ENCODE results near the gene KLHL3. TPM values are rescaled to one million over a fixed set of nuclear protein-coding genes. Genes with fewer than 3 reads are reported as not detected.

KLHL3 gene
- total RNA-seq, 1 donor from 2014 or later, result 8.9 TPM

DNA sequence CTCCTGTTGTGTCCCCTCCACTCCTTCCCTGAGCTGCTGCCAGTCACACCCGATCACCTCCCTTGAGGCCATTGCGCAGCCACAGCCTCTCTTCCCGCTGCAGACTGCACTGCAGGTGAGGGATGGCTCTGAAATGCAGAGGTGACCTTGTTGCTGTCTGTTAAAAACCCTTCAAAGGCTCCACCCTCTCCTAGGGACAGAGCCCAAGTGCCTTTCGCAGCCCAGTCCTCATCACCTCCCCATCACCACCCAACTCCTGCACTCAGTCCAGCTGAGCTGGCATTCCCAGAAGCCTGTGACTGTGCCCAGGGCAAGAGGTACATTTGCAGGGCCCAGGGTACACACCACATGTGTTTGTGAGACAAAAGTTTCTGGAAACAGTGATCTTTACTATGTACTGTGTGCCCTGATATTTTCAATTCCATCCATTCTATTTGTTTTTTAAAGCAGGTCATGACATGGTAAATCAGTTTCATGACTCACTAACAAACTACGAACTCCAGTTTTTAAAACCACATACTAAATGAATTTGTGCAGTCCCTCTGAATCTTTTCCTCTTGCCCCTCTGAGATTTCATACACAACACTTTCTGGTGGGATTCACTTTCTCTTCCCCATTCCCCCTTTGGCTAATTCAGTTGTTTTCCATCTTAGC lies 163.7 kb downstream of the KLHL3 start:
- H3K9me3 Mint-ChIP-seq (ENCODE audit: unreplicated experiment), result no peaks in the 10 kb centered on the region
- TF ChIP-seq EZH2 (IDR thresholded peaks at IDR 0.05; ENCODE audit: insufficient read depth, low read length), result no peak
- TF ChIP-seq, protein P1, sequence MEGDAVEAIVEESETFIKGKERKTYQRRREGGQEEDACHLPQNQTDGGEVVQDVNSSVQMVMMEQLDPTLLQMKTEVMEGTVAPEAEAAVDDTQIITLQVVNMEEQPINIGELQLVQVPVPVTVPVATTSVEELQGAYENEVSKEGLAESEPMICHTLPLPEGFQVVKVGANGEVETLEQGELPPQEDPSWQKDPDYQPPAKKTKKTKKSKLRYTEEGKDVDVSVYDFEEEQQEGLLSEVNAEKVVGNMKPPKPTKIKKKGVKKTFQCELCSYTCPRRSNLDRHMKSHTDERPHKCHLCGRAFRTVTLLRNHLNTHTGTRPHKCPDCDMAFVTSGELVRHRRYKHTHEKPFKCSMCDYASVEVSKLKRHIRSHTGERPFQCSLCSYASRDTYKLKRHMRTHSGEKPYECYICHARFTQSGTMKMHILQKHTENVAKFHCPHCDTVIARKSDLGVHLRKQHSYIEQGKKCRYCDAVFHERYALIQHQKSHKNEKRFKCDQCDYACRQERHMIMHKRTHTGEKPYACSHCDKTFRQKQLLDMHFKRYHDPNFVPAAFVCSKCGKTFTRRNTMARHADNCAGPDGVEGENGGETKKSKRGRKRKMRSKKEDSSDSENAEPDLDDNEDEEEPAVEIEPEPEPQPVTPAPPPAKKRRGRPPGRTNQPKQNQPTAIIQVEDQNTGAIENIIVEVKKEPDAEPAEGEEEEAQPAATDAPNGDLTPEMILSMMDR (IDR thresholded peaks at IDR 0.05; ENCODE audit: insufficient read depth, low read depth, low read length), result no peak
- peaks cover 23% of the 10 kb centered on the region for H3K27me3 Mint-ChIP-seq (ENCODE audit: low read depth, unreplicated experiment)
- H3K27me3 ChIP-seq (ENCODE audit: insufficient read depth, low read length), result no peaks in the 10 kb centered on the region
- no peak for FAIRE-seq
- no peak overlapping the region for H3K9ac ChIP-seq (ENCODE audit: low read length)
- no peaks in the 10 kb centered on the region for H3K36me3 ChIP-seq (ENCODE audit: insufficient read depth, low read length)
- no peaks in the 10 kb centered on the region for H3K79me2 ChIP-seq (ENCODE audit: insufficient read depth, low read length)
- no peak overlapping the region for H3K4me3 ChIP-seq (ENCODE audit: insufficient read depth, low read depth, low read length)
- H3K9me3 ChIP-seq (ENCODE audit: insufficient read depth, low read depth, low read length), result no peaks in the 10 kb centered on the region
- DNase-seq (ENCODE audit: low read depth), result peak; percentile 47
- peaks cover 13% of the 10 kb centered on the region for H3K4me1 ChIP-seq (ENCODE audit: insufficient read depth, low read length)
- no peak overlapping the region for H3K4me3 Mint-ChIP-seq (ENCODE audit: unreplicated experiment)
- no peak overlapping the region for H2AFZ ChIP-seq (ENCODE audit: low read depth, low read length)
- H3K4me1 Mint-ChIP-seq (ENCODE audit: low read depth, unreplicated experiment), result peaks cover 6% of the 10 kb centered on the region
- H3K27ac Mint-ChIP-seq (ENCODE audit: unreplicated experiment), result no peak overlapping the region
- no peak overlapping the region for H3K27ac ChIP-seq (ENCODE audit: low read depth, low read length)
- no peaks in the 10 kb centered on the region for H4K20me1 ChIP-seq (ENCODE audit: insufficient read depth, low read length)
- peak overlapping the region; percentile 62 for H3K4me2 ChIP-seq (ENCODE audit: low read length)
- H3K36me3 Mint-ChIP-seq (ENCODE audit: low read depth, unreplicated experiment), result no peaks in the 10 kb centered on the region

DNA sequence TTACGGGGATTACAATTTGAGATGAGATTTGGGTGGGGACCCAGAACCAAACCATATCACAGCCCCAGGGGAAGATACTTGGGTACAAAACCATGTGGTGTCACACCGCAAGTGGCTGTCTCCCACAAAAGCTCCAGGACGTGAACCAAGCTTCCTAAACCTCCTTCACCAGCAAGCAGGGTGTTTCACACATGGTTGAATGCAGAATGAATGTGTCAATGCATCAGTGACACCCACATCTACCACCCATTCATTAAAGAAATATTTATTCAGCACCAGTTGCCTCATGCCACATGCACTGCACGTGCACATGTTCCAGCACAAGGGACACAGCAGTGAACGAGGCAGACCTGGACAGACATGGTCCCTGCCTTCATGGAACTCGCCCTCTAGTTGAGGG lies 165.8 kb downstream of the KLHL3 start:
- Histone ChIP-seq H3K9me3 (ENCODE audit: insufficient read depth, low read depth, low read length) (no peaks in the 10 kb centered on the region), H3K36me3 (ENCODE audit: insufficient read depth, low read length) (no peaks in the 10 kb centered on the region), H3K4me1 (ENCODE audit: insufficient read depth, low read length) (peaks cover 29% of the 10 kb centered on the region), H3K4me2 (ENCODE audit: low read length) (no peak overlapping the region), H2AFZ (ENCODE audit: low read depth, low read length) (no peak overlapping the region), H4K20me1 (ENCODE audit: insufficient read depth, low read length) (no peaks in the 10 kb centered on the region), H3K9ac (ENCODE audit: low read length) (no peak overlapping the region), H3K27me3 (ENCODE audit: insufficient read depth, low read length) (no peaks in the 10 kb centered on the region), H3K4me3 (ENCODE audit: insufficient read depth, low read depth, low read length) (no peak overlapping the region), H3K27ac (ENCODE audit: low read depth, low read length) (no peak overlapping the region), H3K79me2 (ENCODE audit: insufficient read depth, low read length) (no peaks in the 10 kb centered on the region)
- H3K4me1 Mint-ChIP-seq (ENCODE audit: low read depth, unreplicated experiment), result peaks cover 21% of the 10 kb centered on the region
- H3K9me3 Mint-ChIP-seq (ENCODE audit: unreplicated experiment), result no peaks in the 10 kb centered on the region
- no peak for FAIRE-seq
- H3K27ac Mint-ChIP-seq (ENCODE audit: unreplicated experiment), result no peak overlapping the region
- H3K4me3 Mint-ChIP-seq (ENCODE audit: unreplicated experiment), result no peak overlapping the region
- H3K36me3 Mint-ChIP-seq (ENCODE audit: low read depth, unreplicated experiment), result no peaks in the 10 kb centered on the region
- TF ChIP-seq EZH2 (IDR thresholded peaks at IDR 0.05; ENCODE audit: insufficient read depth, low read length), result no peak
- TF ChIP-seq, protein P1 (IDR thresholded peaks at IDR 0.05; ENCODE audit: insufficient read depth, low read depth, low read length), result no peak
- DNase-seq (ENCODE audit: low read depth), result no peak
- peaks cover 23% of the 10 kb centered on the region for H3K27me3 Mint-ChIP-seq (ENCODE audit: low read depth, unreplicated experiment)

Small RNA genes lying within 50 kb of the gene (microRNA-seq; reads per million reads assigned to microRNA genes)
- 3,820 reads per million, percentile 91 among the genes with 10 or more reads in this experiment for gene MIR874

Other genes starting within 250 kb of the KLHL3 start
- 53.5 and 71.0 TPM in 2 replicates for gene SPOCK1, start 236.8 kb downstream of the KLHL3 start, total RNA-seq
- gene HNRNPA0, start 18.3 kb upstream of the KLHL3 start, total RNA-seq, result 29.5 and 30.2 TPM in 2 replicates
- not detected in 2 replicates for gene MYOT, start 131.8 kb upstream of the KLHL3 start, total RNA-seq
- not detected in 2 replicates for gene PKD2L2, start 153.4 kb upstream of the KLHL3 start, total RNA-seq

All from astrocyte (in vitro differentiated cells and primary cell).